ENCODE measurements around the gene SGIP1. TPM values are rescaled to one million over a fixed set of nuclear protein-coding genes. Genes with fewer than 3 reads are reported as not detected.

SGIP1 gene
- total RNA-seq, 4 donors from 2014 or later = 0.10 to 2.8 (median 0.66) TPM

DNA sequence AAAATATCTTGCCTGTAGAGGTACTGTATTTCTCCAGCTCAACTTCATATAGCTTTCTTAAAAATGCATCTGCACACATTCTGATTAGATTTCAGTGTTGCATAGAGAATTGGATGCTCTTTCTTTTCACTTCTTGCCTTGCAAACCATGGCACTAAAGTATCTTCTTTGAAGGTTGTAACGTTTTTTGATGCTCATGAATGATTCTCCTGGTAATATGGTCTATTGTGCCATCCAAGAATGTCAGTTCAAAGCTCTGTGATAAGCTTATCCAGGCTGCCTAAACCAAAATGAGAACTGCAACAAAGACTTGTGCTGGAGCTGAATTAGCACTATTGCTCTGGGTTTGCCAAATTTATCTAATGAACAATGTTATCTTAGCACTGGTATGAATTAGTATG, 1.9 kb downstream of the SGIP1 start:
- WGBS = 37% methylated on average over 1 of the region's 1 CpG
- H3K27ac ChIP-seq = no peak overlapping the region
- TF ChIP-seq POLR2AphosphoS5 (IDR thresholded peaks at IDR 0.05) (no peak), EP300 (IDR thresholded peaks at IDR 0.05) (no peak), POLR2A (IDR thresholded peaks at IDR 0.05) (no peak)
- TF ChIP-seq, protein P1, sequence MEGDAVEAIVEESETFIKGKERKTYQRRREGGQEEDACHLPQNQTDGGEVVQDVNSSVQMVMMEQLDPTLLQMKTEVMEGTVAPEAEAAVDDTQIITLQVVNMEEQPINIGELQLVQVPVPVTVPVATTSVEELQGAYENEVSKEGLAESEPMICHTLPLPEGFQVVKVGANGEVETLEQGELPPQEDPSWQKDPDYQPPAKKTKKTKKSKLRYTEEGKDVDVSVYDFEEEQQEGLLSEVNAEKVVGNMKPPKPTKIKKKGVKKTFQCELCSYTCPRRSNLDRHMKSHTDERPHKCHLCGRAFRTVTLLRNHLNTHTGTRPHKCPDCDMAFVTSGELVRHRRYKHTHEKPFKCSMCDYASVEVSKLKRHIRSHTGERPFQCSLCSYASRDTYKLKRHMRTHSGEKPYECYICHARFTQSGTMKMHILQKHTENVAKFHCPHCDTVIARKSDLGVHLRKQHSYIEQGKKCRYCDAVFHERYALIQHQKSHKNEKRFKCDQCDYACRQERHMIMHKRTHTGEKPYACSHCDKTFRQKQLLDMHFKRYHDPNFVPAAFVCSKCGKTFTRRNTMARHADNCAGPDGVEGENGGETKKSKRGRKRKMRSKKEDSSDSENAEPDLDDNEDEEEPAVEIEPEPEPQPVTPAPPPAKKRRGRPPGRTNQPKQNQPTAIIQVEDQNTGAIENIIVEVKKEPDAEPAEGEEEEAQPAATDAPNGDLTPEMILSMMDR (IDR thresholded peaks at IDR 0.05) = no peak
- peaks cover 18% of the 10 kb centered on the region for H3K27me3 ChIP-seq
- no peaks in the 10 kb centered on the region for H3K9me3 ChIP-seq
- no peak overlapping the region for H3K4me3 ChIP-seq
- H3K36me3 ChIP-seq = no peaks in the 10 kb centered on the region
- H3K4me1 ChIP-seq = peaks cover 13% of the 10 kb centered on the region
- no peak for DNase-seq (ENCODE audit: low spot score in 2 of 2)

DNA sequence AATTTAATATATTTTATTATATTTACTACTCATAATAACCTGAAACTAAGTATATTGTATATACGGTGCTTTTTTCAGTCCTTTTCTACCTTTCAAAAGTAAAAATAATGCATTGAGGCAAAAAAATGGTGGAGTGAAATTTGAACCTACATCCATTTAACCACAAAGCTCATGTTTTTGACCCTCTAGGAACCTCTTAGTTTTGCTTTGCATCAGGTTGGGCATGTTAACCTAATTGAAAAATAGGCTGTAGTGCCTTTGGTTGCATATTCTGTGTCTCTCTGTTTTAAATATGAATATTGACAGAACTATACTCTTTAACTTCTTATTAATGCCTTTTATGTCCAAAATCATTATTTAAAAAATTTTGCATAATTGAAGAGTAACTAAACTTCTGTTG, 3.8 kb downstream of the SGIP1 start:
- Histone ChIP-seq H3K27me3 (peaks cover 12% of the 10 kb centered on the region), H3K36me3 (no peaks in the 10 kb centered on the region), H3K27ac (no peak overlapping the region), H3K4me1 (peaks cover 10% of the 10 kb centered on the region), H3K4me3 (no peak overlapping the region), H3K9me3 (no peaks in the 10 kb centered on the region)
- no peak for DNase-seq (ENCODE audit: low spot score in 2 of 2)
- TF ChIP-seq EP300 (IDR thresholded peaks at IDR 0.05) (no peak), POLR2A (IDR thresholded peaks at IDR 0.05) (no peak), POLR2AphosphoS5 (IDR thresholded peaks at IDR 0.05) (no peak)
- TF ChIP-seq, protein P1 (IDR thresholded peaks at IDR 0.05) = no peak
- 92% methylated on average over 1 of the region's 1 CpG for WGBS

DNA sequence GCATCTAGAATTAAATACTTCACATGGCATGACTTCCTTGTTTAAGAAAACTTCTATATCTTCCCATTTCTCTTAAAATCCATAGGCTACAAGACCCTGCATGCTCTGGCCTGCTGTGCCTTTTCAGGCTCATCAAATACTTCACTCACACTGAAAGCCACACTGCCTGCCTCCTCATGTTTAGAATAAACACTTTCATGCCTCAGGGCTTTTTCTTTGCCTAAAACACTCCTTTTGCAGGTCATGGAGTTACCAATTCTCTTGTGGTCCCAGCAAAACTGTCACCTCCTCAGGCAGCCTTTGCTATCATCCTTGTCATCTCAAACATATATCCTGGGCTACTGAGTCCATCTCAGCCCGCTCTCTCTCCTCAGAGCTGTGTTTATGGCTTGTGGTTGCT, 5.5 kb downstream of the SGIP1 start:
- Histone ChIP-seq H3K36me3 (no peaks in the 10 kb centered on the region), H3K9me3 (no peaks in the 10 kb centered on the region), H3K4me1 (no peaks in the 10 kb centered on the region), H3K27me3 (no peaks in the 10 kb centered on the region), H3K4me3 (no peak overlapping the region), H3K27ac (no peak overlapping the region)
- DNase-seq (ENCODE audit: low spot score in 2 of 2) = no peak
- TF ChIP-seq POLR2A (IDR thresholded peaks at IDR 0.05) (no peak), POLR2AphosphoS5 (IDR thresholded peaks at IDR 0.05) (no peak), EP300 (IDR thresholded peaks at IDR 0.05) (no peak)
- TF ChIP-seq, protein P1 (IDR thresholded peaks at IDR 0.05) = no peak
- 95% methylated on average over 1 of the region's 1 CpG for WGBS

DNA sequence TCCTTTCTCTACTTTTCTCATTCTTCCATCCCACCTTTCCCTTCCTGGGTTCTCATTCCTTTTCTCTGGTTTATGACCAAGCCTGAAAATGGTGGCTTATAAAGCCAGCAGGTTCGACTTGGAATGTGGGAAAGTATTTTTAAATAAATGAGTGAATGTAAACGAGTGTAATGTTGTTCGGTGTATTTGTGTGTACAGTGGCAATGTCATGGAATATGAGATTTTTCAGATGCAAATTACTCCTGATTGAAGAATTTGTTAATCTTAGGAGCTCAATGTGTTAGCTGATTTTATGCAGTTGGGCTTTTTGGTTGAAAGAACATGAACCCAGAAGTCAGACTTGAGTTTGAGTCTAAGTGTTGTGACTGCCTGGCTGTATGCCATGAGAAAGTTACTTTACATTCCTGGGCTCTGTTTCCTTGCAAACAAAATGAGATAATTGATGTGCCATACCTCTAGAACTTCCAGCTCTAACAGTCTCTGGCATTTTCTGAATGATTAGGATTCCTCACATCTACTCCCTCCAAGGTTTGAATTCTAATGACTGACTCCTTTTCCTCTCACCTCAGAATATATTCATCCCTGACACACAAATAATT, 6.6 kb downstream of the SGIP1 start:
- no peaks in the 10 kb centered on the region for H3K27me3 ChIP-seq
- no peak for DNase-seq (ENCODE audit: low spot score in 2 of 2)
- H3K36me3 ChIP-seq = no peaks in the 10 kb centered on the region
- no peaks in the 10 kb centered on the region for H3K4me1 ChIP-seq
- H3K9me3 ChIP-seq = no peaks in the 10 kb centered on the region
- no peak overlapping the region for H3K27ac ChIP-seq
- TF ChIP-seq POLR2AphosphoS5 (IDR thresholded peaks at IDR 0.05) = no peak
- H3K4me3 ChIP-seq = no peak overlapping the region
- 75% methylated on average over 3 of the region's 3 CpGs for WGBS

DNA sequence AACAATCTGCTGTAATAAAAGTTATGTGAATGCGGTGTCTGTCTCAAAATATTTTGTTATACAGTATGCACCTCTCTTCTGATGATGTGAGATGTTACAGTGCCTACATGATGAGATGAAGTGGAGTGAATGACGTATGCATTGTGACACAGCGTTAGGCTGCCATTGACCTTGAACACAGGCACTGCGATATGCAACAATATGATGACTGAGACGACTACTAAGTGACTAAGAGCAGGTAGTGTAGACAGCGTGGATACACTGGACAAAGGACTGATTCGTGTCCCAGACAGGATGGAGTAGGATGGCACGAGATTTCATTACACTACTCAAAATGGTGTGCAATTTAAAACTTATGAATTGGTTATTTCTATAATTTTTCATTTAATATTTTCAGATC, 8.4 kb downstream of the SGIP1 start:
- 93% methylated on average over 8 of the region's 8 CpGs for WGBS
- Histone ChIP-seq H3K4me3 (no peak overlapping the region), H3K36me3 (no peaks in the 10 kb centered on the region), H3K27me3 (no peaks in the 10 kb centered on the region), H3K9me3 (no peaks in the 10 kb centered on the region), H3K4me1 (no peaks in the 10 kb centered on the region), H3K27ac (no peak overlapping the region)
- TF ChIP-seq EP300 (IDR thresholded peaks at IDR 0.05) = no peak
- no peak for TF ChIP-seq POLR2AphosphoS5 (IDR thresholded peaks at IDR 0.05)
- TF ChIP-seq POLR2A (IDR thresholded peaks at IDR 0.05) = no peak
- TF ChIP-seq, protein P1 (IDR thresholded peaks at IDR 0.05) = no peak
- DNase-seq (ENCODE audit: low spot score in 2 of 2) = no peak
